ENCODE measurements around the gene SPSB1.

Gene SPSB1

GRCh38 chr1:9319789-9320519 is 27.3 kb downstream of the SPSB1 start:
- DNase-seq (ENCODE audit: low read depth in 2 of 2), result no peak

DNA sequence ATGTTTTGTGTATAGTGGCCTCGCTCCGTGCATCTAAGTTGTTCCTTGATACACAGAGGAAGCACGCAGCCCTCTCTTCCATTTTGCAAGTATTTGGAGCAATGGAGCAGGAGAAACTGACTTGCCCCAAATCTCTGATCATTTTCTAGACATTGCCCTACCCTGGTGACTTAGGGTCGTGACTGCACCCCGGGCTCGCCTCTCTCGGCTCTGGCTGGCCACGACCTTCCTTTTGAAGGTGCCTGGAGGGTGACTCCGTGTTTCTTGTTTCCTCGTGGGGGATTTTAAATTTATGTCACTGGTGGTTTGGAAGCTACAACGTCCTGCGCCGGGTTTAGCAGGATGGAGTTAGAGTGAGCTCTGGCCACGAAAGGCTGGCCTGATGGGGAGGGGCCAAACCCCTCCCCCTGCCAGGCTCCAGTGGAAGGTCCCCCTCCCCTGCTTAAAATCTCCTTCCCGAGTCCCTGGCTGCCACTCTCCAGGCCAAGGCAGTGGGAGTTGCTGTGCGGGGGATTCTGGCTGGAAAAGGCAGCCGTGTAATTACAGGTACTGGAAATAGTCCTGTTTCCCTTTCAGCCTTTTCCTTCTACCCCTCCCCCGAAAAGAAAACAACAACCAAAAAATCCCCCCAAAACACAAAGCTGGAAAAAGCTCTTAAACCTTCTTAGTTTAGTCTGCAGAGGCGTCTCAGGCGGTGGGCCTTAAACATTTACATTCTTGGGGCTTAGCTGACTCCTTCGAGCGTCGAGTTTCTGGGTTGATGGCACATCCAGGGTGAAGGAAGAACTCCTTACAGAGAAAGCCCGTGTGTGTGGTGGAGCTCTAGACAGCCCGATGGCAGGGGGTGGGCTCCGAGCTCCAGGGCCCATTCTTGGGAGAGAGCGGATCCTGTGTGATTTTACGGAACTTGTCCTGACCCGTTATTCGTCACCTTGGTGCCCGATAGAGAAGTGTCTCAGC is 28.1 kb downstream of the SPSB1 start:
- no peak for DNase-seq (ENCODE audit: low read depth in 2 of 2)

- no peak for DNase-seq (ENCODE audit: low read depth in 2 of 2)
Measured at GRCh38 chr1:9321480-9321849, 28.8 kb downstream of the SPSB1 start.

DNA sequence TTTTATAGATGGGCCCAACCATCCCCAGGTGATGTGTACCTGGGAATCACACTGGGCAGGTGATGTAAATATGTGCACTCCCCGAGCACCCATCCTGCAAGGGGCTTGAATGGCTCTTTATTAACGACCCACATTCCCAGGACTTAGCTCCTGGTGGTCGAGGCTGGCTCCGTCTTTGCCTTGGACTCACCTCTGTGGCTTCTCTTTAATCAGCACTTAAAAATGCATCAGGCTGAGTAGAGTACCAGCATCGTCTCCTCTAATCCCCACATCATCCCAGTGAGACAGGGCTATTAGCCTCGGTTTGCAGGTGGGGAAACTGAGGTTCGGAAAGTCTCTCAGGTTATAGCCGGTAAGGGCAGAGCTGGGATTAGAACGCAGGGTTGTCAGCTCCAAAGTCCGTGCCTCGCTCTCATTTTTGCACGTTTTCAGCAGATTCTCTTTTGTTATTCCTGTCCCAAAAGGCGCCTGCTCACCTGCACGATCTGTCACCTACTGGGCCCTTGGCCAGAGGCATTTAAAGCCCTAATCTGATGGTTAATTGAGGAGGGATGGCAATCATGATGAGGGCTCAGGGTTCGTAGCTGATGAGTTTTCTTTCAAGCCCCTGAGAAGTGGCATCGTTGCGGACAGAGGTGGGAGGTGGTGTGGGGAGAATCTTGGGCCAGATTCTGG is 29.4 kb downstream of the SPSB1 start:
- no peak for DNase-seq (ENCODE audit: low read depth in 2 of 2)

GRCh38 chr1:9322661-9323244 is 30.1 kb downstream of the SPSB1 start:
- DNase-seq (ENCODE audit: low read depth in 2 of 2), result no peak

GRCh38 chr1:9324246-9325096 is 31.8 kb downstream of the SPSB1 start:
- no peak for DNase-seq (ENCODE audit: low read depth in 2 of 2)

GRCh38 chr1:9326596-9326995 is 33.9 kb downstream of the SPSB1 start:
- no peak for DNase-seq (ENCODE audit: low read depth in 2 of 2)

- DNase-seq (ENCODE audit: low read depth in 2 of 2), result no peak
Measured at GRCh38 chr1:9328201-9328600, 35.5 kb downstream of the SPSB1 start.

DNA sequence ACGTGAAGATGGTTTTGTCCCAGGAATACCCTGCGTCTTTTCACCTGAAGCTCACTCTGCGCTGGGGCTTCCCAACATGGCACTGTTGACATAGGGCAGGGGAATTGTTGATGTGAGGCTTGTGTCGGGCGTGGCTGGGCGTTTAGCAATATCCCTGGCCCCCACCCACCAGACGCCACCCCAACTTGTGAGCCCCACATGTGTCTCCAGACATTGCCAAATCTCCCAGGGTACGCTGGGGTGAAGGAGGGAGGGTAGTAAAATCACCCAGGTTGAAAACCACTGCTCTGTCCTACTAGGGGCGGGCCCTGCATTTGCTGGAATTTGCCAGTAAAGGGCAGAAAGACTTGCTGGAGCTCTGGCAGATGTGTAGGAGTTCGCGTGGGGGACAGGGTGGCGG is 36.0 kb downstream of the SPSB1 start:
- no peak for DNase-seq (ENCODE audit: low read depth in 2 of 2)

GRCh38 chr1:9331016-9331415 is 38.3 kb downstream of the SPSB1 start:
- no peak for DNase-seq (ENCODE audit: low read depth in 2 of 2)

- DNase-seq (ENCODE audit: low read depth in 2 of 2), result no peak
Measured at GRCh38 chr1:9331558-9332346, 39.1 kb downstream of the SPSB1 start.

- no peak for DNase-seq (ENCODE audit: low read depth in 2 of 2)
Measured at GRCh38 chr1:9332513-9333143, 39.9 kb downstream of the SPSB1 start.

- no peak for DNase-seq (ENCODE audit: low read depth in 2 of 2)
Measured at GRCh38 chr1:9338397-9339246, 45.9 kb downstream of the SPSB1 start.

DNA sequence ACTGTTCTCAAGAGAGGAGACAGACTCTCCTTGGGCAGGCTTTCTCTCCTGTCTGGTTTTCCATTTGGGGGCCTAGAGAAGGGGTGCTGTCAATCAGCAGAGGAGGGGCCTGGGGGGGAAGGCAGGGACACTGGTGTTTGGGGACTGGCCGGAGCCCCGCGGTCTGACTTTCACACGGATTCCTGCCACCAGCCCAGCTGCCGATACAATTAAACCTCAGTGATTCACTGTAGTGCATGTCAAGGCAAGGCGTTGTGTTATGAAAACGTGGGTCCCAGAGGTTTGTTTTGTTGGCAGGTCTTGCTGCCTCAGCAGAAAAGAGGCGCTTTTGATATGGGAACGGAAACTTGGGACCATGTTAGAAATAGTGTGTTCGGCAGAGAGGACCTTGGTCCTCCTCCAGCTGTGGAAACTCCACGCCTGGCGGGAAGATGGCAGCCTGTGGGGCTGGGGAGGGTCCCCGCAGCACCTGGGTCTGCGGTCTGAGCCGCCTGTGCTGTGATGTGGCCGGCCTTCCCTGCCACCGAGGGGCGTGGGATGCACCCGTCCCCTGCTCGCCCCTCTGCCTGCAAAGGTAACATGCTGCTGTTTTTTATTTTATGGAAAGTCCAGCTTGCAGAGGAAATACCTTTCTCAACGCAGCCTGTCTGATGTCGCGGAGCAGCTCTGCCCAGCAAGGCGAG is 47.6 kb downstream of the SPSB1 start:
- no peak for DNase-seq (ENCODE audit: low read depth in 2 of 2)

- DNase-seq (ENCODE audit: low read depth in 2 of 2), result no peak
Measured at GRCh38 chr1:9340864-9341263, 48.2 kb downstream of the SPSB1 start.

- DNase-seq (ENCODE audit: low read depth in 2 of 2), result no peak
Measured at GRCh38 chr1:9341301-9341845, 48.7 kb downstream of the SPSB1 start.

GRCh38 chr1:9343269-9343668 is 50.6 kb downstream of the SPSB1 start:
- no peak for DNase-seq (ENCODE audit: low read depth in 2 of 2)
